Left kidney (tissue), 2 donors: Measurements from ENCODE around the gene HPS5. TPM values are rescaled to one million over a fixed set of nuclear protein-coding genes. Genes with fewer than 3 reads are reported as not detected.
"Not testable (repeated sequence)": the region's sequence is repeated elsewhere in the genome, so short reads cannot be mapped to it uniquely, and the experiment has no call there.

Experiments
- DNase-seq: peaks from one replicate; pipeline ENCODE4 v3.0.0-alpha.2; 2013
- polyA plus RNA-seq: library from polyadenylated mRNA; unstranded; fragments of 120-200 nt; gene quantifications from one replicate; pipeline ENCODE4 v1.2.1, GENCODE V29; 2013; ENCODE audit not compliant: insufficient read length

The HPS5 gene
- polyA plus RNA-seq, 1 donor, result 26.9 TPM

DNA sequence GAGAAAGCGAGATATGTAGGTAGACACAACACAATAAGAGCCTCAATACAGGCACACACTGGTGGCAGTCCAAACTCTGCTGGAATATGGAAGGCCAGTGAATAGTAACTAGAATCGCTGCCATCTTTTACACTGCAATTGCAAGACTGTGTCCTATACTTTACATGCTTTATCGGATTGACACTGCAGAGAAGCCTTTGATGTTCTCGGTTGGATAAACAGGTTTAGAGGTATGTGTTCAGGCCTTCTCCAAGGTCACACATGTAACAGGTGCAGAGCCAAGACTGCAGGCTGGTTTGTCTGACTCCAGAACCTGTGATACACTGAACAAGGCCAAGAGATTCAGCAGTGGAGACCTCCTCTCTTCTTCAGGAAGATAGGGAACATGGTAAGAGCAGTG, 50.7 kb downstream of the HPS5 start:
- DNase-seq, result no peak

DNA sequence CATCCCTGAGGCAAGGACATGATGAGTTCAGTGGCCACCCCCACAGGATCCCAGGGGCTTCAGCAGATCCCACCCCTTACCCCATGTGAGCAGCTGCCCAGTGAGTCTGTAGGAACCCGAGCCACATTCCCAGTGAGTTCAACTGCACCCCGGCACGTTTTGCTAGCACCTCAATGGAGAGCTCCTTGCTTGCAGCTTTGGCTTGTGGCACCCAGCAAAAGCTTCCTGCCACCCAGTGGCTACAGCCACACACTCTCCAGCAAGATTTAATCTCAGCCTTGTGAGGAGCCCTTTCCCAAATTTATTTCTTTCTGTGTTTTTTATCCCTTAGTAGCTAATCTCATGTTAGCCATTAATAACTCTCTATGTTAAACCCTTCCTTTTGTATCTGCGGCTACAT, 51.8 kb downstream of the HPS5 start:
- DNase-seq, result no peak

DNA sequence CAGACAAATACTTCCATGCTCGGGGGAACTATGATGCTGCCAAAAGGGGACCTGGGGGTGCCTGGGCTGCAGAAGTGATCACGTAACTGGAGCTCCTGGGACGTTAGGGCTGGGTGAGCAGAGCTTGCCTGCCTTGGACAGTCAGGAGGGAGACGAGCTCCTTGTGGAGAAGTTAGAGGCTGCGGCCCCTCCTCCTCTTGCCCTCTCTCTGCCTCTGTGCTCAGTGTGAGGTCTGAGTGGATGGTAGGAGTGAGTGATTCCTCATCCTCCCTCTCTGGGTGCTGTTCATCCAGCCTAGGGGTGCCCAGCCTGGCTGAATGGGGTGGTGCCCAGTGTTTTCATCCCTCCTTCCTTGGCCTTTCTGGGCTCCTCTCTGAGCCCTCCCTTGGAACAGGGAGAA, 52.7 kb downstream of the HPS5 start:
- not testable (repeated sequence) for DNase-seq

DNA sequence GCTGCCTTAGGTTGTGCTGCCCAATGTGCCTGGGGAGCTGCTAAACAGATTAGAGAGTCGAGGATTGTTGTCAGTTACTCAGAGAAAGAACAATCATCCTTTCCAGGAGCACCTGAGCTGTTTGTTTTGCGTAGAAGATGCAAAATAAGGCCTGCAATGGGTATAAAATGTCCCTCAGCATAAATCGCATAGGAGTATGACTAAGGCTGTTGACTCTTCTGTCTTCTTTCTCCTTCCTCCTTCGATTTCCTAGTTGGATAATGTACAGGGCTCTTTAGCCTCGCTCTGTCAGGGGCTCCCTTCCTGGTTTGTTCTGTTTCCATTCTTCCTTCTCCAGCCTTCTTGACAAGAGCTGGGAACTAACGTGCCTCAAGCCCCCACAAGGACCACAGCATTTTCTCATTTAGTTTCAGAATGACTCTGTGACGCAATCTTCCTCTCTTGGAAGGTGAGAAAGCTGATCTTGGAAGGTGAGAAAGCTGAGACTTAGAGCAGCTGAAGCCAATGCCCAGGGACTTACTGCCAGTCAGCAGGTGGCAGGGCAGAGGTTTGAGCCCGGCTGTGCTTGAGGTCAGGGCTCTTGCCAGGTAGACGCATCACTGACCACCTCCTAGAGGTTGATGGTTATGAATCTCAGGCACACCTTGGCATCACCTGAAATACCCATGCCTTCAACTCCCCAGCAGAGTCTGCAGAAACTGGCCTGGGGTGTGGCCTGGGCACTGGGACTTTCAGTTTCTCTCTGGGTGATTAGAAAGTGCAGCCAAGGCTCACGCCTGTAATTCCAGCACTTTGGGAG, 54.4 kb downstream of the HPS5 start:
- DNase-seq, result not testable (repeated sequence)

DNA sequence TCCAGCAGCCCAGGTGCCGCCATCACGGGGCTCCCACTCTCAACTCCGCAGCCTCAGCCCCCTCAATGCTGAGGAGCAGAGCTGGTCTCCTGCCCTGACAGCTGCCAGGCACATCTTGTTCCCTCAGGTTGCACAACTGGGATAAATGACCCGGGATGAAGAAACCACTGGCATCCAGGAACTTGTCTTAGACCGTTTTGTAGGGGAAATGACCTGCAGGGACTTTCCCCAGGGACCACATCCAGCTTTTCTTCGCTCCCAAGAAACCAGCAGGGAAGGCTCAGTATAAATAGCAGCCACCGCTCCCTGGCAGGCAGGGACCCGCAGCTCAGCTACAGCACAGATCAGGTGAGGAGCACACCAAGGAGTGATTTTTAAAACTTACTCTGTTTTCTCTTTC, 56.0 kb downstream of the HPS5 start, which contains the start of gene SAA1:
Gene SAA1, plus strand, starts transcription at position 316 of the 400 bp plus-strand sequence. CDS start 624 bp downstream, outside the sequence.
- DNase-seq, result no peak

DNA sequence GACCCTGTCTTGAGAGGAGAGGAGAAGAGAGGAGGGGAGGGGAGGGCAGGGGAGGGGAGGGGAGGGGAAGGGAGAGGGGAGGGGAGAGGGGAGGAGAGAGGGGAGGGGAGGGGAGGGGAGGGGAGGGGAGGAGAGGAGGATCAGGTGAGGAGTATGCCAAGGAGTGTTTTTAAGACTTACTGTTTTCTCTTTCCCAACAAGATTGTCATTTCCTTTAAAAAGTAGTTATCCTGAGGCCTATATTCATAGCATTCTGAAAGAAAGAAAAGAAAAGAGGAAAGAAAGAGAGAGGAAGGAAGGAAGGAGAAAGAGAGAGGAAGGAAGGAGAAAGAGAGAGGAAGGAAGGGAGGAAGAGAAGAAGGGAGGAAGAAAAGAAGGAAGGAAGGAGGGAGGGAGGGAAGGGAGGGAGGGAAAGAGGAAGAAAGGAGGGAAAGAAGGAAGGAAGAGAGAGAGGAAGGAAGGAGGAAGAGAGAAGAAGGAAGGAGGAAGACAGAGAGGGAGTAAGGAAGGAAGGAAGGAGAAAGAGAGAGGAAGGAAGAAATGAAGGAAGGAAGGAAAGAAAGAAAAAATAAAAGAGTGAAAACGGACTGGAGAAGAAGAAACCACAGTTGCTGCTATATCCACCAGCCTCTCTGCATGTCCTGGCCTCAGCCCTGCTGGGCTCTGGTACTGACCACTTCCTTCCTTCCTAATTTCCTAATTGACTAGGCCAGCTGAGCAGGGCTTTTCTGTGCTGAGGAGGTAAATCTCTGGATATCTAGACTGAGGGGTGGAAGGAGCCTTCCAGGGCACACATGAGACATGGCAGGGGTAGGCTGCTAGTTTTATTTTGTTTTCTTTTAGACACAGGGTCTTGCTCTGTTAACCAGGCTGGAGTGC, 57.0 kb downstream of the HPS5 start:
- no peak for DNase-seq

DNA sequence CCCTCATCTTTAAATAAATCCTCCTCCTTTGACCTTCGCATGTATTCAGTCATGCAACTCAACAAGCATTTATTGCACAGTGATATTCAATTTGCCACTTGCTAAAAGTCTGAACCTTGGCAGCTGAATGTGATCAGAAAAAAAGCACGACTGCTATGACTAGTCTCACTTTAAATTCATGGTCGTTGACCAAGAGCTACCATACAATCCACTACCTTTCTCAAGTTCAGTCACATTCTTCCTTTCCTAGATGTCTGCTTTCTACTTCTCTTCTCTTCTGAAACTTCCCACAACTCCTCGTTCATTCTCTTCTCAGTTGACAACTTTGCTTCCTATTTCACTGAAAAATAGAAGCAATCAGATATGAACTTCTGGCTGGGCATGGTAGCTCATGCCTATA, 57.9 kb downstream of the HPS5 start:
- DNase-seq, result no peak

DNA sequence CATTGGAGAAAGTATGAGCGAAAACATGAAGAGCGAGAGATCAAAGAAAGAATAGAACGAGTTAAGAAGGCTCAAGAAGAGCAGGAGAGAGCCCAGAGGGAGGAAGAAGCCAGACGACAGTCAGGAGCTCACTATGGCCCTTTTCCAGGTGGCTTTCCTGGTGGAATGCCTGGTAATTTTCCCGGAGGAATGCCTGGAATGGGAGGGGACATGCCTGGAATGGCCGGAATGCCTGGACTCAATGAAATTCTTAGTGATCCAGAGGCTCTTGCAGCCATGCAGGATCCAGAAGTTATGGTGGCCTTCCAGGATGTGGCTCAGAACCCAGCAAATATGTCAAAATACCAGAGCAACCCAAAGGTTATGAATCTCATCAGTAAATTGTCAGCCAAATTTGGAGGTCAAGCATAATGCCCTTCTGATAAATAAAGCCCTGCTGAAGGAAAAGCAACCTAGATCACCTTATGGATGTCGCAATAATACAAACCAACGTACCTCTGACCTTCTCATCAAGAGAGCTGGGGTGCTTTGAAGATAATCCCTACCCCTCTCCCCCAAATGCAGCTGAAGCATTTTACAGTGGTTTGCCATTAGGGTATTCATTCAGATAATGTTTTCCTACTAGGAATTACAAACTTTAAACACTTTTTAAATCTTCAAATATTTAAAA, 59.1 kb downstream of the HPS5 start:
- DNase-seq, result not testable (repeated sequence)

DNA sequence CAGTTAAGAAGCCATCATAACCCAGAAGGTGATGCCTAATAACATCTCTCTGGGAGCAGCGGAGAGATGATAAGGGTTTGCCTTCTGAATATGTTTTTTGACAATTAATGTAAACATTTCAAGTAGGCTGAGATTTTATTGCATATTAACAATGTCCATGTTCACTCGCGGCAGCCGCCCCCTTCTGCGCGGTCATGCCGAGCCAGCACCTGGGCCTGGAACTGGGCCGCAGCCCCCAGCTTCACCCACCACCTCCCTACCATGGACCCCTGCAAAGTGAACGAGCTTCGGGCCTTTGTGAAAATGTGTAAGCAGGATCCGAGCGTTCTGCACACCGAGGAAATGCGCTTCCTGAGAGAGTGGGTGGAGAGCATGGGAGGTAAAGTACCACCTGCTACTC, 60.2 kb downstream of the HPS5 start:
- DNase-seq, result no peak

DNA sequence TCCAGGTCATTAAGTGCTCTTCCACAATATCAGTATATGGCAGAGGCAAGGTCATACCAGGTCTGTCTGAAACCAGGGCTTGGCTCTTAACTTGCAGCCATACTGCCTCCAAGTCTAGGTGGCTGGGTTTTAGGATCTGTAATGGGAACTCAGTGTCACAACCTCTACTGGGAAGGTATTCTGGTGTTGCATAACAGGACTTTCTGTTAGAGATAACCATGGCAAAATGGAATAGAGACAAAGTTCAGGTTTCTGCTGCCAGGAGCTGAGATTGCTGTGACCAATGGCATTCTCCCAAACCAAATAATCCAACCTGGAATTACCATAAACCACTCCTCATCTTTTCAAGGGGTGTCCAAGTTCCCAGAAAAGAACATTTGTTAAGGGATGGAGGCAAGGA, 62.7 kb downstream of the HPS5 start:
- DNase-seq, result no peak

DNA sequence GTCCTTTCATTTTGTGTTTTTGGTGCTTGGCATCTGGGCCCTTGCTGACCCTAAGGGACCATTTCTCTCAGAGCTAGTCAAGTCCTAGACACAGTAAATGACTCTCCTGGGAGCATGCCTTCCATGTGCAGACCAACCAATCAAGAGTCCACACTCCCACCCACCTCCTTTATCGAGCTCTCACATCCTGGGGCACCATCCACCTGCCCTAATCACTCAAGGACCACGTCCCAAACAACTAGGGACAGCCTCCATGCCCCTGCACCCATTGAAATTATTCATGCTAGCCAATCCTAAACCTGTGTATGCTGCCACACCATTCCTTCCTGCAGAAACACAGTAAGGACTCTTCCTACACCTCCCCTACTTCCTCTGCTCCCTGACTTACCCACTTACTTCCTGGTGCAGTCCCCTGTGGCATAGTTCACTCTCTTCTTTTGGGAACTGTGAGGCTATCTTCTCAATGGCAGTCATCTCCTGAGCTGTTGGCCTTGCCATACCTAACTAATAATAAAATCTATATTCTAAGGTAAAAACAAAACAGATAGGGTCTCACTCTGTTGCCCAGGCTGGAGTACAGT, 67.1 kb downstream of the HPS5 start:
- DNase-seq, result no peak

DNA sequence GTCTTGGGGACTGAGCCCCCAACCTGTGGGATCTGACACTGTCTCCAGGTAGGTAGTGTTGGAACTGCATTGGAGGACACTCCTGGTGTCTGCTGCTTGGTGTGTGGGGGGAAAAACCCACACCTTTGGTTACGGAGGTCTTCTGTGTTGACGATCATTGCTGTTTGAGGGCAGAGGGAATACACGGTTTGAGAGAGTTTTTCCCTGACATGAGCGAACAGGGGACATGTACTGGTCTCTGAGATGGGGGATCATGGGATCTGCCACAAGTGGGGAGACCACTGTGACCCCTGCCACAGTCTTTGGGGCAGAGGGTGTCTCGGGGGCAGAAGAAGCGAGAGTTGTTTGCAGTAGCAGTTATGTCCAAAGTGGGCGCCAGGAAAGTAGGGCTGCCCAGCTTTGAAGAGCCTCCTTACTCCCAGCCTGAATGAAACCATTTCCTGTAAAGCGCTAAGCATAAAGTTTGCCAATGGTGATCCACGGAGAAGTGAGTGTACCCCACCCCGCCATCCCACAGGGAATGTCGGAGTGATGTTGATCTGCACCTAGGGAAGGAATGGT, 68.1 kb downstream of the HPS5 start:
- DNase-seq, result no peak

DNA sequence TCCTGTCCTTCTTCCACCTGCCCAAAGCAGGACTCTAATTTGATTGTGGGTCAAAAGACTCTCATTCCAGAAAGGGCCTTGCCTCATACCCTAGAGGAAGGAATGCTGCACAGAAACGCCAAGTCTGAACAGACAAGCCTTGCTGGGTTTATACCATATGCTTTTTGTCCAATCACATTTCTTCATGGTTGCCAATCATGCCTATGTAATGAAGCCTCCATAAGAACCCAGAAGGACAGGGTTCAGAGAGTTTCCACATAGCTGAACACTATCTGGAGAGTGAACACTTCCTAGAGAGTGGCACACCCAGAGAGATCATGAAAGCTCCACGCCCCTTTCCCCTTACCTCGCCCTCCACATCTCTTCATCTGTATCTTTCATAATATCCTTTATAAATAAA, 68.7 kb downstream of the HPS5 start:
- DNase-seq, result no peak

DNA sequence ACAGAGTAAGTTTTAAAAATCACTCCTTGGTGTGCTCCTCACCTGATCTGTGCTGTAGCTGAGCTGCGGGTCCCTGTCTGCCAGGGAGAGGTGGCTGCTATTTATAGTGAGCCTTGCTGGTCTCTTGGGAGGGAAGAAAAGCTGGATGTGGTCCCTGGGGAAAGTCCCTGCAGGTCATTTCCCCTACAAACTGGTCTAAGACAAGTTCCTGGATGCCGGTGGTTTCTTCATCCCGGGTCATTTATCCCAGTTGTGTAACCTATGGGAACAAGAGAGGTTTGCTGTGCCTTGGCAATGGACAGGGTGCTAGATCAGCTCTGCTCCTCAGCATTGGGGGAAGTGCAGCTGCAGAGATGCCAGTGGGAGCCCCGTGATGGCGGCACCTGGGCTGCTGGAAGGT, 73.4 kb downstream of the HPS5 start, which contains the start of gene SAA2:
Gene SAA2, minus strand, starts transcription at position 108 of the 400 bp plus-strand sequence. CDS start 657 bp downstream, outside the sequence.
- no peak for DNase-seq

DNA sequence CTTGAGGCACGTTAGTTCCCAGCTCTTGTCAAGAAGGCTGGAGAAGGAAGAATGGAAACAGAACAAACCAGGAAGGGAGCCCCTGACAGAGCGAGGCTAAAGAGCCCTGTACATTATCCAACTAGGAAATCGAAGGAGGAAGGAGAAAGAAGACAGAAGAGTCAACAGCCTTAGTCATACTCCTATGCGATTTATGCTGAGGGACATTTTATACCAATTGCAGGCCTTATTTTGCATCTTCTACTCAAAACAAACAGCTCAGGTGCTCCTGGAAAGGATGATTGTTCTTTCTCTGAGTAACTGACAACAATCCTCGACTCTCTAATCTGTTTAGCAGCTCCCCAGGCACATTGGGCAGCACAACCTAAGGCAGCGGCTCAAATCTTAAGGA, 74.8 kb downstream of the HPS5 start:
- not testable (repeated sequence) for DNase-seq

DNA sequence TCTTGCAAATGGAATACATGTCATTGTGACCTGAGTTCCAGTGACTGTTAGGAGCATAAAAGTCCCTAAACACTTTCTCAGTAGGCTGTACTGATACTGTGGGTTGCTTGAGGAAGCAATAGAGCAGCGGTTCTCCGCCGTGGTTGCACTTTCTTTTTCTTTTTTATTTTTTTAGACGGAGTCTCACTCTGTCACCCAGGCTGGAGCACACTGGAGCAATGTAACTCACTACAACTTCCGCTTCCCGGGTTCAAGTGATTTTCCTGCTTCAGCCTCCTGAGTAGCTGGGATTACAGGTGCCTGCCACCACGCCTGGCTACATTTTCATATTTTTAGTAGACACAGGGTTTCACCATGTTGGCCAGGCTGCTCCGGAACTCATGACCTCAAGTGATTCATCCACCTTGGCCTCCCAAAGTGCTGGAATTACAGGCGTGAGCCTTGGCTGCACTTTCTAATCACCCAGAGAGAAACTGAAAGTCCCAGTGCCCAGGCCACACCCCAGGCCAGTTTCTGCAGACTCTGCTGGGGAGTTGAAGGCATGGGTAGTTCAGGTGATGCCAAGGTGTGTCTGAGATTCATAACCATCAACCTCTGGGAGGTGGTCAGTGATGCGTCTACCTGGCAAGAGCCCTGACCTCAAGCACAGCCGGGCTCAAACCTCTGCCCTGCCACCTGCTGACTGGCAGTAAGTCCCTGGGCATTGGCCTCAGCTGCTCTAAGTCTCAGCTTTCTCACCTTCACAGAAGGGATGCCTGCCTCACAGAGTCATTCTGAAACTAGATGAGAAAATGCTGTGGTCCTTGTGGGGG, 75.4 kb downstream of the HPS5 start:
- not testable (repeated sequence) for DNase-seq

DNA sequence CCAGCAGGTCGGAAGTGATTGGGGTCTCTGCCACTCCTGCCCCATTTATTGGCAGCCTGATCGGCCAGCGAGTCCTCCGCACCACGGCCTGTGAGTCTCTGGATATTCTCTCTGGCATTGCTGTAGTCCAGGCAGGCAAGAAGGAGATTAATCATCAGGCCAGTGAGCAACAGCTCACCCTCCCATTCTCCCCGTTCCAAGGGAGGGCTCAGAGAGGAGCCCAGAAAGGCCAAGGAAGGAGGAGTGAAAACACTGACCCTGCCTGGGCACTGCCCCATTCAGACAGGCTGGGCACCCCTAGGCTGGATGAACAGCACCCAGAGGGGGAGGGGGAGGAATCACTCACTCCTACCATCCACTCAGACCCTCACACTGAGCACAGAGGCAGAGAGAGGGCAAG, 76.5 kb downstream of the HPS5 start:
- DNase-seq, result no peak

DNA sequence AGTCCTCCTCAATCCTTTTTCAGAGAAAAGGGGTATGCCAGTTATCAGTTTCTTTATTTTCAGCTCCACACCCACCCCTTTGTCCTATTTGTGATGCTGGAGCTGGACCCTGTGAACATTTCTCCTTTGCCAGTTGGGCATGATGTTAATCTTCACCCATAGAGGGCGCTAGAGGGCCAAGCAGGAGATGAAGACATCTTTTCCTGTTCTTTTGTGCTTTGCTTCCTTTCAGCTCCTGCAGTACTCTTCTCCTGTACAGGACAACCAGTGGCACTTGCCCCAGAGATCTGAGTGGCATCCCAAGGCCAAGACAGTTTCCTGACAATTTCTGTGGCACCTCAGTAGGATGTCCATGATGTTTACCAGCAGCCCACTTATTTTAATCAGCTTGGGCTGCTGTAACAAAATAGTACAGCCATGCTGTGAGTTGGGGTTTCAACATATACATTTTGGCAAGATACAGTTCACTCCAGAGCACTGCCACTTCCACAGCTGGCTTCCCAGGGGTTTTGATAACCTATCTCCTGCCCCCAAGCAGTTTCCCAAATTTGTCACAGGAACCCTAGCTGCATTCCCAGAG, 78.1 kb downstream of the HPS5 start:
- DNase-seq, result peak; percentile 15

DNA sequence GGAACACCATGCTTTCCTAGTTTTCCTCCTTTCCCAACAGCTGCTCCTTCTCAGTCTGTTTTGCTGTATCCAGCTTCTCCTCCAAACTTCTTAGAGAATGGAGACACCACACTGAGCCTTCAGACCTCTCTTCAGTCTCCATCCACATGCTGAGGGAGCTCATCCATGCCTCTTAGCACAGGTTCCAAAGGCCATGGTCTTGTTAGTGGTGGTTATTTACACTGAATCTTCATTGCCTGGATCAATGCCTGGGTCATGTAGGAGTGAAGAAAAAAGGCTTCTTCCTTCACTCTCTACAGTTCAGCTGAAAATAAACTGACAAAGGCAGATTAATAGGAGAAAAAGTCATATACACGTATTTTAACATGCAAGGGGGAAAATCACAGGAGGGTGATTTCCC, 82.3 kb downstream of the HPS5 start:
- DNase-seq, result no peak

DNA sequence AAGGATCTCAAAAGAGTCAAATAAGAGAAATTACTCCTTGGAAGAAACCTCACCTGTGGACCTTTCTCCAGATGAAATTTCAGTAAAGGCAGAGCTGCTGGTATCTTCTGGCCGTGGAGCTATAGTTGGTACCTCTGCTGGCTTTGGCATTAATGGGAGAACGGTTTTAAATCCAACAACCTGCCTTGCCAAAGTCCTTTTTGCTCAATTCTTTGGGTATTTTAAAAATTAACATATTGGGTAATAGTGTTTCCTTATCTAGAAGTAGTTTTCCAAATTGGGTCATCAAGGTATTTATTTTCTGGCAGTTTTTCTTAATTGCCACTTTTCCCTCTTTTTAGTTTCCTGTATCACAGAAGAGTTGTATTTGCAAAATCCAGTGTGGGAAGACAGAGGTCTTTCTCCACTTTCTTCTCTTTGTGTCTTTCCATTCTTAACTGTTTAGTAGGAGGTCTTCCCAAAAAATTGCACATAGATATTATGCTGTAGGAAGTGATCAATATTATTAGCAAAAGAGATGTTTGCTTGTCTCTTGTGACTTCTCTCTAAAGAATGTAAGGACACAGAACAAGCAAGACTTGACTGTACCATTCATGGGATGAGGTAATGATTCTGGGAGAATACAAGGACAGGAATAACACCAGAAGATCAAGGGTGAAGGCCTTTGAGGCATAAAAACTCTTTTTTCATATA, 85.1 kb downstream of the HPS5 start, which contains the start of gene SAA4:
Gene SAA4, minus strand, starts transcription at position 139 of the 693 bp plus-strand sequence. CDS start 876 bp downstream, outside the sequence.
- no peak for DNase-seq
